ENCODE results near the gene MAP7. TPM values are rescaled to one million over a fixed set of nuclear protein-coding genes. Genes with fewer than 3 reads are reported as not detected.
"Not testable (repeated sequence)": the region's sequence is repeated elsewhere in the genome, so short reads cannot be mapped to it uniquely, and the experiment has no call there.

The MAP7 gene
- total RNA-seq, 1 donor = 1.4 TPM

DNA sequence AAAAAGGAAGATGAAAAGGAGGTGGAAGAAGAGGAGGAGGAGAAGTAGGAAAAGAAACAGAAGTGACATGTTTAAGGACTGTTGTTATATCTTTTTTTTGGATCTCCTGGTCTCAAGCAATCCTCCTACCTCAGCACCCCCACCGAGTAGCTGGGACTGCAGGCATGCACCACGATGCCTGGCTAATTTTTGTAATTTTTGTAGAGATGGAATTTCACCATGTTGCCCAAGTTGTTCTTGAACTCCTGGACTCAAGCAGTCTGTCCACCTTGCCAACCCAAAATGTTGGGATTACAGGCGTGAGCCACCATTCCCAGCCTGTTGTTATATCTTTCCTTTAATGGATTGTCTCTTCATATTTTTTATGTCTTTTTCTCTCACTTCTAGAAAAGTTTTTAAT, 241.1 kb downstream of the MAP7 start:
- no peak for DNase-seq (ENCODE audit: insufficient read length, low spot score, missing footprints)
- Histone ChIP-seq H3K4me2 (ENCODE audit: insufficient read depth, low read length) (no peak overlapping the region), H3K4me1 (ENCODE audit: insufficient read depth, low read length) (no peaks in the 10 kb centered on the region), H3K4me3 (ENCODE audit: insufficient read depth, low read length) (no peak overlapping the region), H3K36me3 (ENCODE audit: insufficient read depth, low read length) (no peaks in the 10 kb centered on the region), H2AFZ (ENCODE audit: low read length) (no peak overlapping the region), H4K20me1 (ENCODE audit: insufficient read depth, low read length) (no peaks in the 10 kb centered on the region), H3K9me3 (ENCODE audit: low read depth, low read length) (no peaks in the 10 kb centered on the region), H3K27ac (ENCODE audit: low read depth, low read length) (no peak overlapping the region), H3K79me2 (ENCODE audit: insufficient read depth, low read length) (no peaks in the 10 kb centered on the region), H3K27me3 (ENCODE audit: insufficient read depth, low read length) (peaks cover 4% of the 10 kb centered on the region)
- TF ChIP-seq, protein P1, sequence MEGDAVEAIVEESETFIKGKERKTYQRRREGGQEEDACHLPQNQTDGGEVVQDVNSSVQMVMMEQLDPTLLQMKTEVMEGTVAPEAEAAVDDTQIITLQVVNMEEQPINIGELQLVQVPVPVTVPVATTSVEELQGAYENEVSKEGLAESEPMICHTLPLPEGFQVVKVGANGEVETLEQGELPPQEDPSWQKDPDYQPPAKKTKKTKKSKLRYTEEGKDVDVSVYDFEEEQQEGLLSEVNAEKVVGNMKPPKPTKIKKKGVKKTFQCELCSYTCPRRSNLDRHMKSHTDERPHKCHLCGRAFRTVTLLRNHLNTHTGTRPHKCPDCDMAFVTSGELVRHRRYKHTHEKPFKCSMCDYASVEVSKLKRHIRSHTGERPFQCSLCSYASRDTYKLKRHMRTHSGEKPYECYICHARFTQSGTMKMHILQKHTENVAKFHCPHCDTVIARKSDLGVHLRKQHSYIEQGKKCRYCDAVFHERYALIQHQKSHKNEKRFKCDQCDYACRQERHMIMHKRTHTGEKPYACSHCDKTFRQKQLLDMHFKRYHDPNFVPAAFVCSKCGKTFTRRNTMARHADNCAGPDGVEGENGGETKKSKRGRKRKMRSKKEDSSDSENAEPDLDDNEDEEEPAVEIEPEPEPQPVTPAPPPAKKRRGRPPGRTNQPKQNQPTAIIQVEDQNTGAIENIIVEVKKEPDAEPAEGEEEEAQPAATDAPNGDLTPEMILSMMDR (IDR thresholded peaks at IDR 0.05; ENCODE audit: extremely low read depth, low read depth, low read length) = no peak

DNA sequence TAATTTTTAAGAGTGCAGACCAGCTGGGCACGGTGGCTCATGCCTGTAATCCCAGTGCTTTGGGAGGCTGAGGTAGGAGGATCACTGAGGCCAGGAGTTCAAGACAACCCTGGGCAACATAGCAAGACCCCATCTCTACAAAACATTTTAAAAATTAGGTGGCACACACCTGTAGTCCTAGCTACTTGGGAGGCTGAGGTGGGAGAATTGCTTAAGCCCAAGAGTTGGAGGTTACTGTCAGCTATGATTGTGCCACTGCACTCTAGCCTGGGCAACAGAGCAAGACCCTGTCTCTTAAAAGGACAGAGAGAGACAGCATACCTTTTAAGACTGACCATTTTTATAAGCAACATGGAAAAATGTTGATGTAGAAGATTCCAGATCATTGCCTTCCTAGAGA, 241.8 kb downstream of the MAP7 start:
- H3K27me3 ChIP-seq (ENCODE audit: insufficient read depth, low read length); H3K9me3 ChIP-seq (ENCODE audit: low read depth, low read length); H3K4me2 ChIP-seq (ENCODE audit: insufficient read depth, low read length); H3K36me3 ChIP-seq (ENCODE audit: insufficient read depth, low read length); H4K20me1 ChIP-seq (ENCODE audit: insufficient read depth, low read length); H3K79me2 ChIP-seq (ENCODE audit: insufficient read depth, low read length); H2AFZ ChIP-seq (ENCODE audit: low read length); H3K4me3 ChIP-seq (ENCODE audit: insufficient read depth, low read length); DNase-seq (ENCODE audit: insufficient read length, low spot score, missing footprints); H3K4me1 ChIP-seq (ENCODE audit: insufficient read depth, low read length); H3K27ac ChIP-seq (ENCODE audit: low read depth, low read length): not testable (repeated sequence)

DNA sequence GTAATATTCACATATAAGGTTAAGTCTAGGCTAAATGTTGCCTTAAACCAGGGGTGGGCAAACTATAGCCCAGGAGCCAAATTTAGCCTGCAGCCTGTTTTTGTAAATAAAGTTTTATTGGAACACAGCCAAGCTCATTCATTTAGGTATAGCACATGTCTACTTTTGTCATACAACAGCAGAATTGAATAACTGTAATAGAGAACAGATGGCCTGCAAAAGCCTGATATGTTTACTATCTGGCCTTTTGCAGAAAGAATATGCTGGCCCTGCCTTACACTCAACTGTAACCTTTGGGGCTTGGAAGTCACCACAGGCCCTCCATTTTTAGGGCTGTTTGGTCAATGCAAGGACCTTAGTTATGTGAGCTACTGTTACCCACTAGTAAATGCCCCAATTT, 242.9 kb downstream of the MAP7 start:
- no peak overlapping the region for H3K4me3 ChIP-seq (ENCODE audit: insufficient read depth, low read length)
- H3K9me3 ChIP-seq (ENCODE audit: low read depth, low read length) = no peaks in the 10 kb centered on the region
- no peaks in the 10 kb centered on the region for H3K4me1 ChIP-seq (ENCODE audit: insufficient read depth, low read length)
- TF ChIP-seq, protein P1 (IDR thresholded peaks at IDR 0.05; ENCODE audit: extremely low read depth, low read depth, low read length) = no peak
- peaks cover 4% of the 10 kb centered on the region for H3K27me3 ChIP-seq (ENCODE audit: insufficient read depth, low read length)
- H4K20me1 ChIP-seq (ENCODE audit: insufficient read depth, low read length) = no peaks in the 10 kb centered on the region
- H3K36me3 ChIP-seq (ENCODE audit: insufficient read depth, low read length) = no peaks in the 10 kb centered on the region
- H3K4me2 ChIP-seq (ENCODE audit: insufficient read depth, low read length) = no peak overlapping the region
- no peaks in the 10 kb centered on the region for H3K79me2 ChIP-seq (ENCODE audit: insufficient read depth, low read length)
- H2AFZ ChIP-seq (ENCODE audit: low read length) = no peak overlapping the region
- H3K27ac ChIP-seq (ENCODE audit: low read depth, low read length) = no peak overlapping the region
- no peak for DNase-seq (ENCODE audit: insufficient read length, low spot score, missing footprints)

DNA sequence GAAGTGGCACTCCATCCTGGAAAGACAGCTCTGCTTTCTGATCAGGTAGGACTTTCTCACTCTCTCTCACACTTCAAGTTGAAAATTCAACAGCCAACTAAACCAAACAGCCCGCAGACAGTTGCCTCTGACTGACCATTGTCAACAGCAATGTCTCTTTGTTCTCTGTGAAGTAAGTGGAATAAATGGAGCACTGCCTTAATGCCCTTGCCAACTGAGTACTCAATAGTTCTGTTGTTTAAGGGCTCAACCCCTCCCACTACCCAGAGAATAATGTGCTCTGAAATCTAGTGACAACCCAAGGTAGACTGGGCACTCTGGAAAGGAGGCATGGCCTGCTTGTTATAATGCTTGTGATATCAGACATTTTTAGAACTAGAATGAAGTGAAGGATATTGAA, 243.8 kb downstream of the MAP7 start:
- Histone ChIP-seq H3K27ac (ENCODE audit: low read depth, low read length) (no peak overlapping the region), H3K4me3 (ENCODE audit: insufficient read depth, low read length) (no peak overlapping the region), H3K4me1 (ENCODE audit: insufficient read depth, low read length) (no peaks in the 10 kb centered on the region), H2AFZ (ENCODE audit: low read length) (no peak overlapping the region), H3K79me2 (ENCODE audit: insufficient read depth, low read length) (no peaks in the 10 kb centered on the region), H3K9me3 (ENCODE audit: low read depth, low read length) (no peaks in the 10 kb centered on the region), H4K20me1 (ENCODE audit: insufficient read depth, low read length) (no peaks in the 10 kb centered on the region), H3K4me2 (ENCODE audit: insufficient read depth, low read length) (no peak overlapping the region), H3K27me3 (ENCODE audit: insufficient read depth, low read length) (peaks cover 4% of the 10 kb centered on the region), H3K36me3 (ENCODE audit: insufficient read depth, low read length) (no peaks in the 10 kb centered on the region)
- no peak for DNase-seq (ENCODE audit: insufficient read length, low spot score, missing footprints)
- TF ChIP-seq, protein P1 (IDR thresholded peaks at IDR 0.05; ENCODE audit: extremely low read depth, low read depth, low read length) = no peak

Data from osteoblast (primary cell).